Measurements from ENCODE around the gene AKAP13.

Gene AKAP13

GRCh38 chr15:85542895-85543331 is 162.5 kb downstream of the AKAP13 start:
- DNase-seq: peak; percentile 32

- DNase-seq: peak; percentile 64
Observed at GRCh38 chr15:85543741-85544155, 163.3 kb downstream of the AKAP13 start.

GRCh38 chr15:85545185-85545584 is 164.8 kb downstream of the AKAP13 start:
- no peak for DNase-seq

GRCh38 chr15:85545752-85546151 is 165.3 kb downstream of the AKAP13 start:
- DNase-seq: no peak

- no peak for DNase-seq
Observed at GRCh38 chr15:85547386-85547785, 167.0 kb downstream of the AKAP13 start.

GRCh38 chr15:85550283-85550682 is 169.9 kb downstream of the AKAP13 start:
- DNase-seq: no peak

- DNase-seq: no peak
Observed at GRCh38 chr15:85551221-85551832, 170.9 kb downstream of the AKAP13 start.

- DNase-seq: no peak
Observed at GRCh38 chr15:85554852-85555521, 174.6 kb downstream of the AKAP13 start.

- no peak for DNase-seq
Observed at GRCh38 chr15:85555875-85556617, 175.6 kb downstream of the AKAP13 start.

- no peak for DNase-seq
Observed at GRCh38 chr15:85556618-85556895, 176.2 kb downstream of the AKAP13 start.

GRCh38 chr15:85557385-85557784 is 177.0 kb downstream of the AKAP13 start:
- DNase-seq: no peak

- no peak for DNase-seq
Observed at GRCh38 chr15:85558848-85559247, 178.4 kb downstream of the AKAP13 start.

- no peak for DNase-seq
Observed at GRCh38 chr15:85559530-85559929, 179.1 kb downstream of the AKAP13 start.

GRCh38 chr15:85562824-85563223 is 182.4 kb downstream of the AKAP13 start:
- DNase-seq: no peak

- DNase-seq: no peak
Observed at GRCh38 chr15:85563328-85563727, 182.9 kb downstream of the AKAP13 start.

GRCh38 chr15:85563731-85564130 is 183.3 kb downstream of the AKAP13 start:
- DNase-seq: no peak

GRCh38 chr15:85564686-85565085 is 184.3 kb downstream of the AKAP13 start:
- no peak for DNase-seq

GRCh38 chr15:85568261-85568808 is 187.9 kb downstream of the AKAP13 start:
- DNase-seq: no peak

GRCh38 chr15:85570336-85570735 is 189.9 kb downstream of the AKAP13 start:
- no peak for DNase-seq

GRCh38 chr15:85571780-85572179 is 191.4 kb downstream of the AKAP13 start:
- no peak for DNase-seq

- DNase-seq: no peak
Observed at GRCh38 chr15:85576392-85576791, 196.0 kb downstream of the AKAP13 start.

- DNase-seq: no peak
Observed at GRCh38 chr15:85578941-85579701, 198.7 kb downstream of the AKAP13 start.

Data from NCI-H1105 (cell line).